HepG2 (cell line): ENCODE data around the gene CD300LF.

Experiments used
- ETV5 ChIP-seq: IDR thresholded peaks from 2 replicates; pipeline ENCODE4 v1.6.1; 2018; ENCODE audit warnings: missing biosample characterization, missing genetic modification reagents, inconsistent platforms, borderline replicate concordance
- MAFF ChIP-seq: IDR thresholded peaks from 2 replicates; pipeline ENCODE4 v1.6.1; 2011; ENCODE audit warnings: low read depth, low read length, improper control_type of control experiment
- SMAD9 ChIP-seq: sonication (generic); formaldehyde crosslinking; IDR thresholded peaks from 2 replicates; pipeline ENCODE4 v1.5.1; 2020; ENCODE audit warnings: mild to moderate bottlenecking, missing genetic modification reagents
- ZNF234 ChIP-seq: sonication (generic); formaldehyde crosslinking; conservative IDR thresholded peaks from 2 replicates; pipeline ENCODE4 v1.5.1; 2020; ENCODE audit warnings: mild to moderate bottlenecking, missing genetic modification reagents
- ZNF543 ChIP-seq: sonication (generic); formaldehyde crosslinking; IDR thresholded peaks from 2 replicates; pipeline ENCODE4 v1.4.0; 2020; ENCODE audit warnings: mild to moderate bottlenecking, missing genetic modification reagents
- TF ChIP-seq, protein P1 (sequence below): IDR thresholded peaks from 2 replicates; pipeline ENCODE4 v1.6.1; 2016
- TF ChIP-seq, protein P2 (sequence below): sonication (generic); formaldehyde crosslinking; IDR thresholded peaks from 2 replicates; pipeline ENCODE4 v1.4.0; 2020; ENCODE audit warnings: missing genetic modification reagents

DNA sequence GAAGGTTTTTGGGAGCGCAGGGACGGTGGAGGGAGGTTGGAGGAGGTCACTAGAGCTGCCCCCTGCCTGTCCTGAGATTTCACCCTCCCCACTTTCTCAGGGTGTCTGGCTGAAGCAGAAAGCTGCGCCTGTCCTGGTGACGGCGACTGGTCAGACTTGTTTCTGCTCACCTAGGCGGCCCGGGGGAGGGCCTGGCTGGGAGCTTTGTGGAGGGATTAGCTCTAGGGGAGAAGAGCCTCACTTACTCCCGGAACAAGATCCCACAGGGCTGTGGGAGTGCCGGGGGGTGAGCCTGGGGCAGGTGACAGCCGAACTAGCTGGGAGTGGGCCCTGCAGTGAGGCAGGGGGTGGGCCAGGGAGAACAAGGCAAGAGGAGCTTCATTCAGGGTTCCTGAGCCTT lies 47.2 kb upstream of the CD300LF start:
- no peak for TF ChIP-seq ZNF543 (CRISPR knock-in tag)
- TF ChIP-seq MAFF, result no peak
- TF ChIP-seq SMAD9 (CRISPR knock-in tag), result no peak
- TF ChIP-seq, protein P1, sequence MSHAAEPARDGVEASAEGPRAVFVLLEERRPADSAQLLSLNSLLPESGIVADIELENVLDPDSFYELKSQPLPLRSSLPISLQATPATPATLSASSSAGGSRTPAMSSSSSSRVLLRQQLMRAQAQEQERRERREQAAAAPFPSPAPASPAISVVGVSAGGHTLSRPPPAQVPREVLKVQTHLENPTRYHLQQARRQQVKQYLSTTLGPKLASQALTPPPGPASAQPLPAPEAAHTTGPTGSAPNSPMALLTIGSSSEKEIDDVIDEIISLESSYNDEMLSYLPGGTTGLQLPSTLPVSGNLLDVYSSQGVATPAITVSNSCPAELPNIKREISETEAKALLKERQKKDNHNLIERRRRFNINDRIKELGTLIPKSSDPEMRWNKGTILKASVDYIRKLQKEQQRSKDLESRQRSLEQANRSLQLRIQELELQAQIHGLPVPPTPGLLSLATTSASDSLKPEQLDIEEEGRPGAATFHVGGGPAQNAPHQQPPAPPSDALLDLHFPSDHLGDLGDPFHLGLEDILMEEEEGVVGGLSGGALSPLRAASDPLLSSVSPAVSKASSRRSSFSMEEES (CRISPR knock-in tag), result no peak
- no peak for TF ChIP-seq ZNF234
- TF ChIP-seq, protein P2, sequence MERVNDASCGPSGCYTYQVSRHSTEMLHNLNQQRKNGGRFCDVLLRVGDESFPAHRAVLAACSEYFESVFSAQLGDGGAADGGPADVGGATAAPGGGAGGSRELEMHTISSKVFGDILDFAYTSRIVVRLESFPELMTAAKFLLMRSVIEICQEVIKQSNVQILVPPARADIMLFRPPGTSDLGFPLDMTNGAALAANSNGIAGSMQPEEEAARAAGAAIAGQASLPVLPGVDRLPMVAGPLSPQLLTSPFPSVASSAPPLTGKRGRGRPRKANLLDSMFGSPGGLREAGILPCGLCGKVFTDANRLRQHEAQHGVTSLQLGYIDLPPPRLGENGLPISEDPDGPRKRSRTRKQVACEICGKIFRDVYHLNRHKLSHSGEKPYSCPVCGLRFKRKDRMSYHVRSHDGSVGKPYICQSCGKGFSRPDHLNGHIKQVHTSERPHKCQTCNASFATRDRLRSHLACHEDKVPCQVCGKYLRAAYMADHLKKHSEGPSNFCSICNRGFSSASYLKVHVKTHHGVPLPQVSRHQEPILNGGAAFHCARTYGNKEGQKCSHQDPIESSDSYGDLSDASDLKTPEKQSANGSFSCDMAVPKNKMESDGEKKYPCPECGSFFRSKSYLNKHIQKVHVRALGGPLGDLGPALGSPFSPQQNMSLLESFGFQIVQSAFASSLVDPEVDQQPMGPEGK (CRISPR knock-in tag), result no peak
- TF ChIP-seq ETV5 (CRISPR knock-in tag), result no peak
